B cell (primary cell): ENCODE data around the gene PREP. TPM values are rescaled to one million over a fixed set of nuclear protein-coding genes. Genes with fewer than 3 reads are reported as not detected.
"Not testable (repeated sequence)": the region's sequence is repeated elsewhere in the genome, so short reads cannot be mapped to it uniquely, and the experiment has no call there.

Source experiments
- ATAC-seq: fragments of 200-7000 bp; cut with Tn5 transposase; one replicate; pipeline ENCODE4 v1.10.0; 2021; ENCODE audit warnings: low read depth, mild to moderate bottlenecking, moderate number of reproducible peaks, moderate library complexity
- CTCF ChIA-PET: fragments of 350-600 bp; sonication (Branson Sonifier 250); formaldehyde crosslinking; loops from one replicate; lab custom pipeline; 2021; ENCODE audit warnings: antibody characterized with exemption, inconsistent platforms; lab: Charles Lee
- POLR2A ChIA-PET: fragments of 350-600 bp; sonication (Branson Sonifier 250); formaldehyde crosslinking; loops from one replicate; lab custom pipeline; 2021; ENCODE audit warnings: antibody characterized with exemption; lab: Charles Lee
- DNase-seq: peaks from one replicate; pipeline ENCODE4 v3.0.0; 2013
- H2AFZ ChIP-seq: 2 replicates; pipeline ENCODE4 v1.6.1; 2012; ENCODE audit warnings: mild to moderate bottlenecking, low read depth, low read length; ENCODE audit not compliant: insufficient read depth, poor library complexity, severe bottlenecking
- H3K27ac ChIP-seq, 2 donors: 1 replicate in 1 of 2; 2 replicates in 1 of 2; pipeline ENCODE4 v1.5.1; 2012 to 2013; ENCODE audit warnings: low read length in 2 of 2, mild to moderate bottlenecking in 2 of 2, moderate library complexity in 1 of 2
- H3K27me3 ChIP-seq, 4 experiments: fragments of 200-600 bp in 1 of 4; sonication (generic) in 1 of 4; replicated peaks in 1 of 4; 1 replicate in 2 of 4; 2 replicates in 2 of 4; pipeline versions ENCODE4 v1.6.1 to v1.7.0; 2013 to 2016; ENCODE audit warnings: low read length in 3 of 4, mild to moderate bottlenecking in 2 of 4, mixed read lengths in 1 of 4, moderate library complexity in 1 of 4; ENCODE audit not compliant: insufficient read depth in 4 of 4, control insufficient read depth in 3 of 4; ENCODE audit errors: control extremely low read depth in 1 of 4
- H3K36me3 ChIP-seq, 2 experiments: replicated peaks in 1 of 2; 1 replicate in 1 of 2; 2 replicates in 1 of 2; pipeline versions ENCODE4 v1.6.1 to v1.7.1; 2013; ENCODE audit warnings: low read length in 1 of 2; ENCODE audit not compliant: insufficient read depth in 2 of 2, control insufficient read depth in 1 of 2; ENCODE audit errors: control extremely low read depth in 1 of 2, extremely low read depth in 1 of 2
- H3K4me1 ChIP-seq, 2 donors: fragments of 200-600 bp in 1 of 2; sonication (generic) in 1 of 2; 1 replicate in 1 of 2; 2 replicates in 1 of 2; pipeline versions ENCODE4 v1.5.1 to v1.6.1; 2013 to 2017; ENCODE audit warnings: low read length in 2 of 2; ENCODE audit not compliant: control insufficient read depth in 2 of 2, insufficient read depth in 2 of 2
- H3K4me2 ChIP-seq: replicated peaks from 2 replicates; pipeline ENCODE3; 2012; ENCODE audit warnings: mild to moderate bottlenecking, low read depth, low read length; ENCODE audit not compliant: poor library complexity, severe bottlenecking
- H3K4me3 ChIP-seq, 5 experiments: fragments of 200-600 bp in 1 of 5; sonication (generic) in 1 of 5; 1 replicate in 3 of 5; 2 replicates in 2 of 5; pipeline versions ENCODE4 v1.5.1 to v1.7.0; 2011 to 2016; ENCODE audit warnings: low read length in 4 of 5, mild to moderate bottlenecking in 4 of 5, low read depth in 2 of 5, control low read depth in 1 of 5, moderate library complexity in 1 of 5; ENCODE audit not compliant: insufficient read depth in 1 of 5; ENCODE audit errors: control extremely low read depth in 1 of 5, extremely low read depth in 1 of 5
- H3K79me2 ChIP-seq: fragments of 200-600 bp; sonication (generic); one replicate; pipeline ENCODE4 v1.6.0; 2016; ENCODE audit warnings: low read length; ENCODE audit not compliant: control insufficient read depth, insufficient read depth
- H3K9ac ChIP-seq: fragments of 200-600 bp; sonication (generic); 2 replicates; pipeline ENCODE4 v1.6.1; 2017; ENCODE audit warnings: mild to moderate bottlenecking, low read length, moderate library complexity
- H3K9me3 ChIP-seq, 3 donors: one replicate each; pipeline versions ENCODE4 v1.6.1 to v1.7.1; 2013; ENCODE audit warnings: low read length in 2 of 3; ENCODE audit not compliant: control insufficient read depth in 2 of 3, insufficient read depth in 1 of 3; ENCODE audit errors: control extremely low read depth in 1 of 3
- H4K20me1 ChIP-seq: 2 replicates; pipeline ENCODE4 v1.6.0; 2012; ENCODE audit warnings: mild to moderate bottlenecking, low read length; ENCODE audit not compliant: insufficient read depth, control insufficient read depth, poor library complexity, severe bottlenecking
- H3K27ac Mint-ChIP-seq: one replicate; pipeline ENCODE4 v1.8.0; 2021; ENCODE audit warnings: mixed read lengths
- H3K27me3 Mint-ChIP-seq: one replicate; pipeline ENCODE4 v1.8.0; 2021; ENCODE audit warnings: mixed read lengths
- H3K4me1 Mint-ChIP-seq: one replicate; pipeline ENCODE4 v1.8.0; 2021; ENCODE audit warnings: mixed read lengths
- H3K4me3 Mint-ChIP-seq: one replicate; pipeline ENCODE4 v1.8.0; 2021; ENCODE audit warnings: mixed read lengths
- H3K9me3 Mint-ChIP-seq: one replicate; pipeline ENCODE4 v1.8.0; 2022; ENCODE audit warnings: mixed read lengths; ENCODE audit not compliant: insufficient read depth
- CTCF ChIP-seq: fragments of 200-600 bp; IDR thresholded peaks from one replicate; pipeline ENCODE4 v1.8.0; 2022; ENCODE audit warnings: antibody characterized with exemption, mild to moderate bottlenecking
- EZH2 ChIP-seq: IDR thresholded peaks from 2 replicates; pipeline ENCODE4 v1.6.1; 2012; ENCODE audit warnings: borderline replicate concordance, low read depth, mild to moderate bottlenecking, moderate library complexity, low read length; ENCODE audit not compliant: insufficient read depth, poor library complexity, severe bottlenecking
- WGBS: methylation state at CpG from one replicate; pipeline ENCODE4 v1.1.5; 2013; ENCODE audit warnings: missing lambda C conversion rate; ENCODE audit not compliant: insufficient coverage; 5-methylcytosine and 5-hydroxymethylcytosine counted together
- intact Hi-C: fragments of 100-400 bp; cut with micrococcal nuclease; formaldehyde crosslinking; loops from one replicate; pipeline ENCODE4 v1.10.0; 2022
- polyA plus RNA-seq: library from polyadenylated mRNA; depleted of rRNA; stranded (reverse); fragments of >200 nt; gene quantifications from 2 replicates; pipeline ENCODE4 v1.2.3, GENCODE V29; 2012
- total RNA-seq, 2 donors: library from RNA; stranded (reverse); fragments of 120-200 nt in 1 of 2; gene quantifications; 1 replicate in 1 of 2; 2 replicates in 1 of 2; pipeline versions ENCODE4 v1.2.3 to v1.2.4, GENCODE V29; 2013 to 2022

PREP gene
- total and polyA plus RNA-seq, 2 donors (not counting 1 experiment from before 2014, with no cell fraction given): 12.2 to 27.0 TPM

DNA sequence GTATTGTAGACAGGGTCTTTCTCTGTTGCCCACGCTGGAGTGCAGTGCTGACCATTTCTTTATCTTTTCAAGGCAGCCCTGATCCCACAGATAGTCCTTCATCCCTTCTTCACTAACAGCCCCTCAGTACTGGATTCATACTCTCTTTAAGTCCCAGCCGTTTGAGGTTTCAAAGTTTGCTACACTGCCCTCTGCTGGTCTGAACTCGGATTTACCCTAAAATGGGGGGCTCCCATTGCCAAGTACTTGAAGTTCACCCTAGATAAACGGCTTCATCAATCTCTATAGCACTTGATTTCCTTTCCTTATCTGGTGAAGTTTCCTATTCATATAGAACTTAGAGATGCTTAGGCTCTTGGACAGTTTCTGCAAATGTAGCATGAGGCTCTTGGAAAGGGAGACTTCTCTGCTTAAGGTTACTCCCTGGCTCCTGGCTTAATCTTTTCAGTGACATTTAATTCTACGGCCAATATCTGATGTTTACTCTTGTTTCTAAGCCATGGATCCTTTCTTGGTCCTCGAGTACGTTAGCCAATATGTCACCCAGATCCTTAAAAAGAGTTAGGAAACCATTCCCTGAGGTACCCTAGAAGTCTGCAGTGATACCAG lies 21.4 kb upstream of the PREP start:
- TF ChIP-seq EZH2 (no peak), CTCF (peak; percentile 86)
- Histone ChIP-seq H4K20me1 (no peaks in the 10 kb centered on the region), H3K9ac (no peak overlapping the region), H3K4me1 (no peaks in the 10 kb centered on the region), H3K9me3 (no peaks in the 10 kb centered on the region), H2AFZ (peak overlapping the region; percentile 14), H3K27me3 (no peaks in the 10 kb centered on the region), H3K36me3 (no peaks in the 10 kb centered on the region), H3K4me2 (no peak overlapping the region), H3K79me2 (no peaks in the 10 kb centered on the region), H3K4me3 (no peak overlapping the region), H3K27ac (no peak overlapping the region)
- ChIA-PET POLR2A (no interaction called here), CTCF (interaction anchor here (1.0 to 3.3 kb wide), 5 partner anchors 8 to 338 kb away, joined by 3 to 36 read pairs (median 5); no protein-coding TSS in a partner anchor)
- no peaks in the 10 kb centered on the region for H3K9me3 Mint-ChIP-seq
- ATAC-seq (peak; percentile 70), DNase-seq (peak; percentile 72)
- H3K27me3 Mint-ChIP-seq: peaks cover under 1% of the 10 kb centered on the region
- WGBS: 43% methylated on average over 4 of the region's 7 CpGs
- intact Hi-C loops: loop anchor here (2.0 kb wide), 1 partner anchor 21 kb away; the partner anchor contains the start of gene PREP
- no peak overlapping the region for H3K27ac Mint-ChIP-seq
- H3K4me1 Mint-ChIP-seq: no peaks in the 10 kb centered on the region
- H3K4me3 Mint-ChIP-seq: no peak overlapping the region

DNA sequence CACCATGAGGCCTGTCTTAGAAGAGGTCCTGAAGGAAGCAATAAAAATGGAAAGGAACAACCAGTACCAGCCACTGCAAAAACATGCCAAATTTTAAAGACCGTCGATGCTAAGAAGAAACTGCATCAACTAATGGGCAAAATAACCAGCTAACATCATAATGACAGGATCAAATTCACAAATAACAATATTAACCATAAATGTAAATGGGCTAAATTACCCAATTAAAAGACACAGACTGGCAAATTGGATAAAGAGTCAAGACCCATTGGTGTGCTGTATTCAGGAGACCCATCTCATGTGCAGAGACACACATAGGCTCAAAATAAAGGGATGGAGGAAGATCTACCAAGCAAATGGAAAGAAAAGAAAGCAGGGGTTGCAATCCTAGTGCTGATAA lies 14.1 kb upstream of the PREP start:
- H3K4me2 ChIP-seq, ATAC-seq, H3K9ac ChIP-seq, H3K27ac Mint-ChIP-seq, H3K9me3 Mint-ChIP-seq, intact Hi-C loops, H3K4me1 Mint-ChIP-seq, H3K4me3 ChIP-seq, H3K27ac ChIP-seq, CTCF ChIA-PET, H3K36me3 ChIP-seq, H3K4me1 ChIP-seq, H4K20me1 ChIP-seq, DNase-seq, H3K79me2 ChIP-seq, POLR2A ChIA-PET, H3K27me3 ChIP-seq, H3K4me3 Mint-ChIP-seq, H3K9me3 ChIP-seq, H2AFZ ChIP-seq: not testable (repeated sequence)
- WGBS: no CpG with 5 or more reads among the region's 2 CpGs
- H3K27me3 Mint-ChIP-seq: peaks cover 47% of the 10 kb centered on the region
